H9 (cell line): ENCODE measurements around the gene CAPG. TPM values are rescaled to one million over a fixed set of nuclear protein-coding genes. Genes with fewer than 3 reads are reported as not detected.

Experiments
- DNase-seq: peaks from one replicate; pipeline ENCODE4 v3.0.0-alpha.2; 2017
- H2AFZ ChIP-seq: one replicate; pipeline ENCODE4 v1.6.1; 2013; ENCODE audit warnings: mild to moderate bottlenecking, low read length, control low read depth, moderate library complexity
- H2AK5ac ChIP-seq: 2 replicates; pipeline ENCODE4 v1.6.1; 2013; ENCODE audit warnings: low read length, control low read depth, mixed read lengths; ENCODE audit not compliant: insufficient read length
- H2BK120ac ChIP-seq: one replicate; pipeline ENCODE4 v1.6.1; 2013; ENCODE audit warnings: low read depth, mild to moderate bottlenecking, low read length, control low read depth, inconsistent platforms; ENCODE audit not compliant: poor library complexity, severe bottlenecking
- H2BK12ac ChIP-seq: 2 replicates; pipeline ENCODE4 v1.6.1; 2013; ENCODE audit warnings: low read length, control low read depth, mixed read lengths, low read depth; ENCODE audit not compliant: insufficient read length
- H2BK15ac ChIP-seq: 2 replicates; pipeline ENCODE4 v1.6.1; 2013; ENCODE audit warnings: low read depth, low read length, control low read depth
- H2BK20ac ChIP-seq: one replicate; pipeline ENCODE4 v1.6.1; 2013; ENCODE audit warnings: low read depth, mild to moderate bottlenecking, low read length, control low read depth, inconsistent platforms; ENCODE audit not compliant: poor library complexity, severe bottlenecking
- H2BK5ac ChIP-seq: 2 replicates; pipeline ENCODE4 v1.6.1; 2013; ENCODE audit warnings: low read length, control low read depth, mixed read lengths; ENCODE audit not compliant: insufficient read length
- H3K14ac ChIP-seq: 2 replicates; pipeline ENCODE4 v1.6.1; 2013; ENCODE audit warnings: low read length, control low read depth; ENCODE audit not compliant: insufficient read depth
- H3K18ac ChIP-seq: 2 replicates; pipeline ENCODE4 v1.6.1; 2013; ENCODE audit warnings: low read depth, mild to moderate bottlenecking, mixed read lengths, low read length, control low read depth; ENCODE audit not compliant: insufficient read length
- H3K23ac ChIP-seq: 2 replicates; pipeline ENCODE4 v1.6.1; 2013; ENCODE audit warnings: low read length, control low read depth, mixed read lengths, low read depth; ENCODE audit not compliant: insufficient read length
- H3K23me2 ChIP-seq: 2 replicates; pipeline ENCODE4 v1.6.1; 2013; ENCODE audit warnings: low read depth, mild to moderate bottlenecking, mixed read lengths, low read length, control low read depth; ENCODE audit not compliant: insufficient read length, poor library complexity, severe bottlenecking
- H3K27ac ChIP-seq: 2 replicates; pipeline ENCODE4 v1.5.1; 2013; ENCODE audit warnings: low read length, control low read depth, mixed read lengths, low read depth; ENCODE audit not compliant: insufficient read length
- H3K27me3 ChIP-seq: 2 replicates; pipeline ENCODE4 v1.6.1; 2013; ENCODE audit warnings: low read length, control low read depth, inconsistent platforms; ENCODE audit not compliant: insufficient read depth
- H3K4ac ChIP-seq: 2 replicates; pipeline ENCODE4 v1.6.1; 2013; ENCODE audit warnings: low read depth, mild to moderate bottlenecking, control low read depth, inconsistent platforms, low read length, moderate library complexity
- H3K4me1 ChIP-seq: 2 replicates; pipeline ENCODE4 v1.6.1; 2013; ENCODE audit warnings: low read length, control low read depth, inconsistent platforms; ENCODE audit not compliant: insufficient read depth
- H3K4me2 ChIP-seq: 2 replicates; pipeline ENCODE4 v1.6.1; 2013; ENCODE audit warnings: low read length, control low read depth, mixed read lengths; ENCODE audit not compliant: insufficient read length, insufficient read depth
- H3K56ac ChIP-seq: 2 replicates; pipeline ENCODE4 v1.6.1; 2013; ENCODE audit warnings: low read depth, mild to moderate bottlenecking, mixed read lengths, low read length, control low read depth; ENCODE audit not compliant: insufficient read length
- H3K79me1 ChIP-seq: 2 replicates; pipeline ENCODE4 v1.6.1; 2013; ENCODE audit warnings: low read depth, mild to moderate bottlenecking, moderate library complexity, low read length, control low read depth, inconsistent platforms; ENCODE audit not compliant: insufficient read depth, poor library complexity, severe bottlenecking
- H3K79me2 ChIP-seq: 2 replicates; pipeline ENCODE4 v1.6.1; 2013; ENCODE audit warnings: low read length, control low read depth, inconsistent platforms; ENCODE audit not compliant: insufficient read depth
- H3K9ac ChIP-seq: 2 replicates; pipeline ENCODE4 v1.6.1; 2013; ENCODE audit warnings: low read length, control low read depth, mixed read lengths; ENCODE audit not compliant: insufficient read length; ENCODE audit errors: extremely low read depth
- H3K9me3 ChIP-seq: one replicate; pipeline ENCODE4 v1.6.1; 2013; ENCODE audit warnings: low read depth, low read length, inconsistent platforms; ENCODE audit not compliant: control insufficient read depth
- H3T11ph ChIP-seq: one replicate; pipeline ENCODE4 v1.6.1; 2013; ENCODE audit warnings: mild to moderate bottlenecking, low read length, control low read depth, inconsistent platforms
- H4K20me1 ChIP-seq: one replicate; pipeline ENCODE4 v1.6.1; 2013; ENCODE audit not compliant: control insufficient read depth, insufficient read length, insufficient read depth
- H4K5ac ChIP-seq: 2 replicates; pipeline ENCODE4 v1.6.1; 2013; ENCODE audit warnings: low read depth, mild to moderate bottlenecking, mixed read lengths, low read length, control low read depth; ENCODE audit not compliant: insufficient read length
- H4K8ac ChIP-seq: replicated peaks from 2 replicates; pipeline ENCODE4 v1.6.1; 2013; ENCODE audit warnings: low read length, control low read depth, mixed read lengths, low read depth; ENCODE audit not compliant: insufficient read length
- H4K91ac ChIP-seq: 2 replicates; pipeline ENCODE4 v1.6.1; 2013; ENCODE audit warnings: low read depth, mild to moderate bottlenecking, moderate library complexity, mixed read lengths, low read length, control low read depth; ENCODE audit not compliant: insufficient read length
- H3K27ac Mint-ChIP-seq, 3 experiments: 2 replicates in 2 of 3; 3 replicates in 1 of 3; pipeline ENCODE4 v1.8.0; 2020 to 2021; ENCODE audit warnings: mixed read lengths in 3 of 3, mild to moderate bottlenecking in 1 of 3, moderate library complexity in 1 of 3
- H3K27me3 Mint-ChIP-seq: 2 replicates; pipeline ENCODE4 v1.8.0; 2021; ENCODE audit warnings: low read depth, mild to moderate bottlenecking, moderate library complexity, mixed read lengths
- H3K36me3 Mint-ChIP-seq, 3 experiments: 2 replicates in 2 of 3; 3 replicates in 1 of 3; pipeline ENCODE4 v1.8.0; 2020 to 2021; ENCODE audit warnings: low read depth in 3 of 3, mixed read lengths in 3 of 3; ENCODE audit not compliant: insufficient read depth in 1 of 3
- H3K4me1 Mint-ChIP-seq, 2 experiments: 2 replicates each; pipeline ENCODE4 v1.8.0; 2020; ENCODE audit warnings: mixed read lengths in 2 of 2
- H3K4me3 Mint-ChIP-seq, 2 experiments: 2 replicates in 1 of 2; 3 replicates in 1 of 2; pipeline ENCODE4 v1.8.0; 2020 to 2021; ENCODE audit warnings: mild to moderate bottlenecking in 2 of 2, mixed read lengths in 2 of 2, moderate library complexity in 1 of 2
- H3K9me3 Mint-ChIP-seq, 2 experiments: 2 replicates in 1 of 2; 3 replicates in 1 of 2; pipeline ENCODE4 v1.8.0; 2020; ENCODE audit warnings: mild to moderate bottlenecking in 2 of 2, mixed read lengths in 2 of 2, moderate library complexity in 1 of 2
- CTCF ChIP-seq: fragments of 200-600 bp; sonication (generic); conservative IDR thresholded peaks from 3 replicates; pipeline ENCODE4 v1.8.0; 2021; ENCODE audit warnings: antibody characterized with exemption, mild to moderate bottlenecking
- WGBS: extraction: QIAGEN DNeasy Blood & Tissue Kit; methylation state at CpG from one replicate; pipeline ENCODE4 v1.1.7; 2013; ENCODE audit warnings: missing lambda C conversion rate, low lambda C conversion rate, mixed read lengths; ENCODE audit not compliant: insufficient read length; ENCODE audit errors: extremely low coverage; 5-methylcytosine and 5-hydroxymethylcytosine counted together
- total RNA-seq: library from RNA; stranded (reverse); gene quantifications from 2 replicates; pipeline ENCODE4 v1.2.1, GENCODE V29; 2021

Gene CAPG
- total RNA-seq, 1 experiment from 2014 or later: 72.8 TPM

- H3T11ph ChIP-seq: no peak overlapping the region
- H3K27me3 ChIP-seq: no peaks in the 10 kb centered on the region
- no peak overlapping the region for H3K4me2 ChIP-seq
- H3K4me1 Mint-ChIP-seq: peaks cover 0 to 11% of the 10 kb centered on the region in 2 experiments; a peak in 1 of 4 replicates
- H3K4ac ChIP-seq: no peak overlapping the region
- H2BK15ac ChIP-seq: no peak overlapping the region
- no peak overlapping the region for H2AFZ ChIP-seq
- no peak overlapping the region for H2BK12ac ChIP-seq
- no peaks in the 10 kb centered on the region for H3K9me3 Mint-ChIP-seq
- H3K79me1 ChIP-seq: no peaks in the 10 kb centered on the region
- DNase-seq: no peak
- H4K5ac ChIP-seq: no peak overlapping the region
- H3K18ac ChIP-seq: no peak overlapping the region
- peak overlapping the region in 1 of 3 experiments; percentile 52; a peak in 1 of 7 replicates for H3K27ac Mint-ChIP-seq
- no peaks in the 10 kb centered on the region for H4K20me1 ChIP-seq
- no peak overlapping the region for H3K9ac ChIP-seq
- no peaks in the 10 kb centered on the region for H3K23me2 ChIP-seq
- no peak overlapping the region for H3K23ac ChIP-seq
- no peak overlapping the region for H4K8ac ChIP-seq
- no peak for TF ChIP-seq CTCF
- no peak overlapping the region for H2BK20ac ChIP-seq
- H2BK5ac ChIP-seq: no peak overlapping the region
- no CpG with 5 or more reads among the region's 8 CpGs for WGBS
- H3K9me3 ChIP-seq: no peaks in the 10 kb centered on the region
- no peaks in the 10 kb centered on the region for H3K79me2 ChIP-seq
- H3K14ac ChIP-seq: no peak overlapping the region; the same call in 1 of the 2 replicates
- H3K27ac ChIP-seq: no peak overlapping the region
- H3K56ac ChIP-seq: no peak overlapping the region
- H3K4me3 Mint-ChIP-seq: no peak overlapping the region
- no peak overlapping the region for H2AK5ac ChIP-seq
- H2BK120ac ChIP-seq: no peak overlapping the region
- H4K91ac ChIP-seq: no peak overlapping the region
- no peaks in the 10 kb centered on the region for H3K4me1 ChIP-seq
- no peaks in the 10 kb centered on the region for H3K36me3 Mint-ChIP-seq
- H3K27me3 Mint-ChIP-seq: peaks cover 3% of the 10 kb centered on the region
Observed at GRCh38 chr2:85447222-85447585, 37.0 kb upstream of the CAPG start.
